Measurements from ENCODE around the gene NIPAL3.
"Not testable (repeated sequence)": the region's sequence is repeated elsewhere in the genome, so short reads cannot be mapped to it uniquely, and the experiment has no call there.

Gene NIPAL3

DNA sequence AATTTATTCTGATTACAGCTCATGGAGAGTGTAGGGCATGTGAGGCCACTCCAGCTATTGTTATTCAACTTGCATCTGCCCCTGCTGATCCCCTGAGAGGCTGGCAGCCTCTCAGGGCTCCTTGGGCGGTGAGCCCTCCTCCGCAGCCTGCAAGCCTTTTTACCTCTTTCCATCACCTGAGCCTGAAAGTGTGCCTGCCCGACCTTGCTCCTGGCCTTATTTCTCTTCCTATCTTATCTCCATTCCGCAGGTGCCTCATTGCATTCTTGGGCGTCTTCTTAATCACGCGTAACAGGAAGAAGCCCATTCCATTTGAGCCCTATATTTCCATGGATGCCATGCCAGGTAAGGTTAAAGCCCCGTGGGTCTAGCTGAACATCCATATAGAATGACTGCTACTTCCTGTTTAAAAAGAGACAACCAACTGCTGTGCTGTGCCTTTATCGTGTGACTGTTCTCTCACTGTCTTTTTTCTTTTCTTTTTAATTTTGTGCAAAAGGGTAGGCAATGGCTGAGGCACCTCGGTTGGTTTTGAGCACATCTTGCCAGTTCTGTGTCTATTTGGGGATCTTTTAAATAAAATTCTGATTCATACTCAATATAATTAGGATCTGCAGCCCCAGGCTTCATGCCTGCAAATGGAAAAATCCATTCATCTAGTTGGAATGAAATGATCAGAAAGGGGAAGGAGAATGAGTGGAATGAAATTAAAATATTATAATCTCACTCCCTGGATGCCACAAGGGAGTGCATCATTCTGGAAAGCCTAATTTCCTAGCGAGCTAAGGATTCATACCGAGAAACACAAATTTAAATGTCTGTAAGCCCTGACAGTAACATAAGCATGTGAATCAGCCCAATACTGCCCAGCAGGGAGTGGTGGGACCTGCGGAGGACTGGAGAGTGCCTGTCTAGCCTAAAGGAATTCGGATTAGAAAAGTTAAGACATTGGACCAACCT, 48.5 kb downstream of the NIPAL3 start:
- DNase-seq, result no peak

DNA sequence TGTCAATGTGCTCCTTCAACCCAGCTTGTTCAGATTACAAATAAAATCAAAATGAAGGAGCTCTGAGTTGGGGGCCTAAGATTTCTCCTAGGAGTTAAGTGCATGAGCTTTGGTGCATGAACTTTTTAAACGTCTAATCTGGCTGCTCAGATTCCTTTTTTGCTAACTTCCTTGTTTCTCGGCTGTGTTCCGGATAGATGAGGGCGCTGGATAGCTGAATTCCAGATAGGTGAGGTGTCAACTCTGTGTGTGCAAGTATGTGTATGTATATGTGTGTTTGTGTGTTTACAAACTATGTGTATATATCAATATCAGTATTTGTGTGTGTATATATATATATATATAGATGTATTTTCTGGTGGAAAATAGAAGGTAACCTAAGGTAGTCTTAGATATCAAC, 49.5 kb downstream of the NIPAL3 start:
- no peak for DNase-seq

DNA sequence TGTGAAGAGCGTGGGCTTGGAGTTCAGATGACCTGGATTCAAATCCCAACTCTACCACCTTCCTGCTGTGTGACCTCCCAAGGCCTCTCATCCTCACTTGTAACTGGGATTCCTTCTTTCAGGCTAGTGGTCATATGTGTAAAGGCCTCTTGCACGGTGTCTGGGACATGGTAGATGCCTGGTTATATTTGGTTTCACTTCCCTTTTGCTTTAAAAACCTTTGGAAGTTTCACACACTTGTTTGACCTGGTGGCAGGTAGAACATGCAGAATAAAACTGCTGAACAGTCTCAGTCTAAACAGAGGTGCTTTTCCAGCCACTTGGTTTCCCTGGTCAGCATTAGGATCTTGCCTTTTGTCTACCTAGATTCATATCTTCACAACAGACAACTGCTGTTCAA, 50.0 kb downstream of the NIPAL3 start:
- DNase-seq, result no peak

DNA sequence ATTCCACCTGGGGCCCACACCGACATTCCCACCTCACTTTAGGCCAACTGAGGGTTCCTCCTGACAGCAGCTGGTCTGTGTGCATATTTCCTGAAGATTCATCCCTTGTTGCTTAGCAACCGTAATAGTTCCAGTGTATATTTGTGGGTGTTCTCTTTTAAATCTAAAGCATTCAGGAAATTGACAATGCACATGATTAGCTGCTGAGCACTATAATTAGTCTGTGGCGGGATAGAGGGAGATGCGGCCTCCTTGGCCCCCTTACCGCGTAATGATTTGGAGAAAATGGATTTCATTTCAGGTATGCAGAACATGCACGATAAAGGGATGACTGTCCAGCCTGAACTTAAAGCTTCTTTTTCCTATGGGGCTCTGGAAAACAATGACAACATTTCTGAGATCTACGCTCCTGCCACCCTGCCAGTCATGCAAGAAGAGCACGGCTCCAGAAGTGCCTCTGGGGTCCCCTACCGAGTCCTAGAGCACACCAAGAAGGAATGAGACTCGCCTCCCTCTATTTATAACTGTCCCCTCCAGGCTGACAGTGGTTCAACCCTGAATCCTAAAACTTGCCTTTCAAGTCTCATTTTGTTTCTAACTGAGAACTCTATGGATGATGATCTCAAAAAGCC, 53.2 kb downstream of the NIPAL3 start:
- no peak for DNase-seq

DNA sequence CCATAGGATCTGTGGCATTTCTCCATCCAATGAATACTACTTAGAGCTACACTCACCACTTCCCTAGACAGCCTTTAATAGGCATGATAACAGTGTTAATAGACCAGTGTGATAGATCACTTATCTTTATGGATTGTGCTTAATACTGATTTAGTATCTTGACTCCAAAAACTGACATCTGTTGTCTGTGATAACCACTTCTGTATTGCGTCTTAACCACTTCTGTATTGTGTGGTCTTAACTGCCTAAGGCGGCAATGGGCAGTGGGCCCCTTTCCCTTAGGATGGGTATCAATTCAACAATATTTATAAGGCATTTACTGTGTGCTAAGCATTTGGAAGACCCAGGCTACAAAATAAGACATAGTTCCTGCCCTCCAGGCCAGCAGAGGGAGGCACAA, 55.0 kb downstream of the NIPAL3 start:
- no peak for DNase-seq

DNA sequence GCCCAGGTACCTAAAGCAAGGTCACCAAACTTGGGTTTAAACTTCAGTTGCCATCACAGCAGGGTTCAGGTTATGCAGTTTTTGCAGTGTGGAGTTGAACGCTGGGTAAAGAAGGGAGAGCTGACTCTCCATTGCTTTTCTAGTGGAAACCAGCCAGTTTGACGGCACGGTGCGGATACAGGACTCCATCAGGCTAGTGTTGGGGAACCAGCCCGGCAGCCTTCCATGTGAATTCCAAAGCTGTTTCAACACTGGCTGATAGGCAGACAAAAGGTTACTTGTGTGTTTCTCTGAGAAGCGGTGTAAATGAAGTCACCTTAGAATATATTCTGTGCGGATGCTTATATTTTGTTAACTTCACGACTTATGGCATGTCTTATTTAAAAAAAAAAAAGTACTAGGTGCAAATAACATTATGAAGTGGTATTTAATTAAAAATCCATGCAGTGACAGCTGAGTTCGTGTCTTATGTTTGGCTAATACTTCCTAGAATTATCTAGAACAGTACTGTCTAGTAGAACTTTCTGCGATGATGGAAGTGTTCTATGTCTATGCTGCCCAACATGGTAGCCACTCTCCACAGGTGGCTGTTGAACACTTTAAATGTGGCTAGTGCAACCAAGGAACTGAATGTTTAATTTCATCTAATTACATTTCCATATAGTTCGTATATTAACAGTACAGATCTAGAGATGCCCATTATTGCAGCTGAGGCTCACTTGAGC, 57.1 kb downstream of the NIPAL3 start:
- no peak for DNase-seq

DNA sequence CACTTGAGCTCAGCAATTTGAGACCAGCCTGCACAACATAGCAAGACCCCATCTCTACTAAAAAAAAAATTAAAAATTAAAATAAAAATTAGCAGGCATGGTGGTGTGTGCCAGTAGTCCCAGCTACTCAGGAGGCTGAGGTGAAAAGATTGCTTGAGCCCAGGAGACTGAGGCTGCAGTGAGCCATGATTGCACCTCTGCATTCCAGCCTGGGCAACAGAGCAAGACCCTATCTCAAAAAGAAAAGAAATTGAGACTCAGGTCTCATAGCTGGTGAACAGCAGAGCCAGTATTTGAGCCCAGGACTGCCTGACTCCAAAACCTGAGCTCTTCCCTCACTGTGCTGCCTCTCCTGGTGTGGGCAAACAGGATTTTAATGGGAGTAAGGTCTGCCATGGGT, 58.6 kb downstream of the NIPAL3 start:
- DNase-seq, result no peak

DNA sequence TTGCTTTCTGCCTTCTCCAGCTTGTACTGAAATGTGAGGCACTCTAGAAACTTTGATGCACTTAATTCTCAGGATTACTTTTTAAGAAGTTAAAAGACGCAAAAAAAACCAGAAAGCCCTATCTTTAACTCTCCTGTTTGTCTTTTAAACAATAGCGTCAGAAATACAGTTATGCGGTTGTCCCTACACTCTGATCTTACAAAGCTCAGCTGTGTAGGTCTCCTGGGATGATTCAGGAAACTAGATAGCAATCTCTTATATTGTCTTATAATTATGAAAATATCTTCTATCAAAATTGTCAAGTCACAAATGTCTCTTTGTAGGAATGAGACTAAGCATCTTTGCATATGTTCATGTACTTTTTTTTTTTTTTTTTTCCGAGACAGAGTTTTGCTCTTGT, 60.1 kb downstream of the NIPAL3 start:
- DNase-seq, result no peak

DNA sequence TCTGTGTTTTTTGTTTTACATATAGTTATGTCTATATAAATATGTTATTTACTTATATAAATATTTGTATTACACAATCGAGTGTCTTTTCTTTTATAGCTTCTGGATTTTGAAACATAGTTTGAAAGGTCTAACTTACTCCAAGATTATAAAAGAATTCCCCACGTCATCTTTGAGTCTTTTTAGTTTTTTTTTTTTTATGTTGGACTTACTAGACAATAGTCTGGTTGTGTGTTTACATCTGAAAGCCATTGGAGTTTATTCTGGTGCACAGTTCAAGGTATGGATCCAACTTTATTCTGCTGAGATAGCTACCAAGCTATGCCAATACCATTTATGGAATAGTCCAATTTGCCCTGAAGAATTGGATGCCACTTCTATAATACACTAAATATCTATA, 61.0 kb downstream of the NIPAL3 start:
- no peak for DNase-seq

DNA sequence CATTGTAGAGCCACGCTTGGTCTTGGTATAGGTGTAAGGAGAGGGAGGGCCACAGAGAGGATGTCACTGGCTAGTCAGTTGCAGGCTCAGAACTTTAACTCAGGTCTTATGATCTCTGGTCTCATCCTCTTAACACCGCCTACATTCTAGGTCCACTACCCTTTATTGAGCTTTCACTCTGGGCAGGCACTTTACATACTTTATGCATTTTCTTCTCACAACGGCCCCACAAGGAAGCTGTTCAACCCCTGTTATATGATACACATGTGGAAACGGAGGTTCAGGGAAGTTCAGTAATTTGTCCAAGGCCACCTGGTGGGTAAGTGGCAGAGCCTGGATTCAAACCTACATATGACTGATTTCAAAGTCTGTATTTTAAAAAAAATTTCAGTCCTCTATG, 61.7 kb downstream of the NIPAL3 start:
- DNase-seq, result no peak

DNA sequence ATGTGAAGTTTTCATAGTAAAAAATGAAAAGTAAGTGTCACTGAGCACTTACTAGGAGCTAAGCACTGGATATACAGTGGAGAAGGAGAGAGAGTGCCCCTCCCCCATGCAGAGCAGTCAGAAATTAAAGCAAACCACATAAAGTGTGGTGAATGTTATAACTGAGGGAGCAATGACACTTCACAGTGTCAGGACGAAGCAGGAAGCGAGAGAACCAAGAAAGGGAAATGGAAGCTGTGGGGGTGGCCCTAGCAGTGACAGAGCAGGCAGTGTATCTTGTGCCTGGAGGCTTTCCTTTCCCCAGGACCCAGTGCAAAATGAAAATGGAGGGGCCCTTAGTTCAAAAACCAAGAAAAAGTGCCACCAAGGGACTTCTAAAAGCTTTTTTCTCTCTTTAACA, 65.5 kb downstream of the NIPAL3 start:
- DNase-seq, result peak; percentile 72

DNA sequence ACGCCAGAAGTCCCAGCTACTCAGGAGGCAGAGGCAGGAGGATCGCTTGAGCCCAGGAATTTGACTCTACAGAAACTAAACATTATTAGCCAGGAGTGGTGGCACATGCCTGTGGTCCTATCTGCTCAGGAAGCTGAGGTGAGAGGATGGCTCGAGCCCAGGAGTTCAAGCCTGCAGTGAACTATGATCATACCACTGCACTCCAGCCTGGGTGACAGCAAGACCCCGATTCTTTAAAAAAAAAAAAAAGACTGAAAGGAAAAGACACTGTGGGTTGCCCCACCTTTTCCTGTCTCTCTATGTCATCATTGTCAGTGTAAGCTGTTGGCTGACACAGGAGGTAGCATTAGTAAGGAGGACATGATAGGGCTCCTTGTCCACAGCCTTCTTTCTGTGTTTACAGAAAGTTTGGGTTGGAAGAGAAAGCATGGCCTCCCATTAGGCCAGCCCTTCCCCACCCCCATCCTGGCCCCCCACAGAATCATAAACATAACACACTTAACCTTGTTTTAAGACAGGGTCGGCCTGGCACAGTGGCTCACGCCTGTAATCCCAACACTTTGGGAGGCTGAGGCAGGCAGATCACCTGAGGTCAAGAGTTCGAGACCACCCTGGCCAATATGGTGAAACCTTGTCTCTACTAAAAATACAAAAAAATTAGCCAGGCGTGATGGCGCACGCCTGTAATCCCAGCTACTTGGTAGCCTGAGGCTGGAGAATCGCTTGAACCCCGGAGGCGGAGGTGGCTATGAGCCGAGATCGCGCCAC, 66.4 kb downstream of the NIPAL3 start:
- peak; percentile 72 for DNase-seq

DNA sequence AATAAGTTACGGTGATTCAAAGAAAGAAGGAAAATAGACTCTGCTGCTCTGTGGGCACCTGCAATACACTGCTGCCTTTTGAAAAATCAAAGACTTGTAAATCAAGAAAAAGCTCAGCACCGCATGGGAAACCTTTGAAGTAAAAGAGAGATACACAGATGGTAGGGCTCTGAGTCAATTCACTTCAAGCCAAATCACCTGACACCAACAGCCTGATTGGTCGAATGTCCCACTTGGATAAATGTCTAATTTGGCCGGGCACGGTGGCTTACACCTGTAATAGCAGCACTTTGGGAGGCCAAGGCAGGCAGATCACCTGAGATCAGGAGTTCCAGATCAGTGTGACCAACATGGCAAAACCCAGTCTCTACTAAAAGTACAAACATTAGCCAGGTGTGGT, 67.8 kb downstream of the NIPAL3 start:
- DNase-seq, result no peak

DNA sequence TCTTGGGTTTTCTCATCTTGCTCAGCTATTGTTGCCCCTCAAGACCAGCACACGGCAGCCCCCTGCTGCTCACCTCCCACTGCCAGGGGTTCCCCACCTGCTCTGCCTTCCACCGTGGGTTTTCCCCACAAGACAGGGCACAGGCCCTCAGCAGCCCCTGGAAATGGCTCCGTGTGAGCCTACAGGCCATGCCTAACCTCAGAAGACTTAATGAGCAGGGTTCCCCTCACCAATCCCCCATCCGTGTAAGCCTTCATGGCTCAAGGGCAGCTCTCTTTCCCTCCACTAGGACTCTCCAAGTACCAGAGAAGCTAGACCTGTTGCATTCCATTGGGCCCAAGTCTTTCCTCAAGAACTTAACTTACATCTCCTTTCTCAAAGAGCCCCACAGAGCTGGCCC, 68.6 kb downstream of the NIPAL3 start:
- DNase-seq, result no peak

DNA sequence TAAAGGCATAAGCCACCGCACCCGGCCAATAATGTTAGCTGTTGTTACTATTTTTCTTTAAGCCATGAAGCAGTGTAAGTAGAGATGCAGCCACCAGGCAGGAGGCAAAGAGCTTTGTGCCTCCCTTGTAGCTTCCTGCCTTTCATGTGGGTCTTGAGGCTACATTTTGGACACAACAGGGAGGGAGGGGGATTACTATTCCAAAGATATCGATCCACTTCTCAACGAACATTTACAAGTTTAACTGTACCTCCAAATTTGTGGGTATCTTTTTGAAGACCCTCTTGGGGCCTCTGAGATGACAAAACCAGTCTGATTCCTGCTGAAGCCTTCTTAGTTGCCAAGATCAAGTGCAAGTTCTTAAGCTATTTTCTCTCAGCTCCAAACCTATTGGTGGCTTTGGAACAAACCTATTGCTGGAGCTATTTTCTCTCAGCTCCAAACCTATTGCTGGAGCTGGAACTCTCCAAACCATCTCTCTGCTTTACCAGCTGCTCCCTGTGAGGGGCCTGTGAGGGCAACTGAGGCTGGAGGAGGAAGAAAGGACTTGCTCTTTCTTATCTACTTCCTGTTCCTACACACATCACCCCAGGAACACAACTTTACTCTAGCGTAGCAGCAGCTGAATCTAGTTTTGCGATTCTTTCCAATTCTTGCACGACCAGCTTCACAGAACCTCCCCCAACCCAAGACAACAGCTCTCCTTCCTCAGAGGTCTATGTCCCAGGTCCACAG, 70.9 kb downstream of the NIPAL3 start:
- peak; percentile 69 for DNase-seq

DNA sequence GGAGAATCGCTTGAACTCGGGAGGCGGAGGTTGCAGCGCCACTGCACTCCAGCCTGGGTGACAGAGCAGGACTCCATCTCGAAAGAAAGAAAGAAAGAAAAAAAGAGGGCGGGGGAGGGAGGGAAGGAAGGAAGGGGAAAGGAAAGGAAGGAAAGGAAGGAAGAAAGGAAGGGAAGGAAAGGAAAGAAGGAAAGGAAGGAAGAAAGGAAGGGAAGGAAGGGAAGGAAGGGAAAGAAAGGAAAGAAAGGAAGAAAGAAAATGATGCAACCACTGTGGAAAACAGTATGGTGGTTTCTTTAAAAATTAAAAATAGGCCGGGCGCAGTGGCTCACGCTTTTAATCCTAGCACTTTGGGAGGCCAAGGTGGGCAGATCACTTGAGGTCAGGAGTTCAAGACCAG, 71.9 kb downstream of the NIPAL3 start:
- no peak for DNase-seq

DNA sequence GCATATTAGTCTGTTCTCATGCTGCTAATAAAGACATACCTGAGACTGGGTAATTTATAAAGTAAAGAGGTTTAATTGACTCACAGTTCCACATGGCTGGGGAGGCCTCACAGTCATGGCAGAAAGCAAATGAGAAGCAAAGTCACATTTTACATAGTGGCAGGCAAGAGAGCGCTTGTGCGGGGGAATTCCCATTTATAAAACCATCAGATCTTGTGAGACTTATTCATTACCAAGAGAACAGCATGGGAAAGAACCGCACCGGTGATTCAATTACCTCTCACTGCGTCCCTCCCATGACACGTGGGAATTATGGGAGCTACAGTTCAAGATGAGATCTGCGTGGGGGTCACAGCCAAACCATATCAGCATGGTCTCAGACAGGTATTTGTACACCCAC, 72.6 kb downstream of the NIPAL3 start:
- peak; percentile 49 for DNase-seq

DNA sequence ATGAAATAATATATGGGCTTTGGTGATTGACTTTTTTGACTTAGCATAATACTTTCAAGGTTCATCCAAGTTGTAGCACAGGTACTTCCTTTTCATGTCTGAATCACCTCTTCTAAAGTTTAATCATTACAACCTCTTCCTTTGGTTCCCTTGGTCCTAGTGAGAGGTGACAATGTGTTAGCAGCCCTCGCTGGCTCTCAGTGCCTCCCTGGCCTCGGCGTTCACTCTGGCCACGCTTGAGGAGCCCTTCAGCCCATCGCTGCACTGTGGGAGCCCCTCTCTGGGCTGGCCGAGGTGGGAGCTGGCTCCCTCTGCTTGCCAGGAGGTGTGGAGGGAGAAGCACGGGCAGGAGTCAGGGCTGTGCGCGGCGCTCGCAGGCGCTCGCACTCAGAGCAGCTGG, 74.1 kb downstream of the NIPAL3 start:
- DNase-seq, result no peak

DNA sequence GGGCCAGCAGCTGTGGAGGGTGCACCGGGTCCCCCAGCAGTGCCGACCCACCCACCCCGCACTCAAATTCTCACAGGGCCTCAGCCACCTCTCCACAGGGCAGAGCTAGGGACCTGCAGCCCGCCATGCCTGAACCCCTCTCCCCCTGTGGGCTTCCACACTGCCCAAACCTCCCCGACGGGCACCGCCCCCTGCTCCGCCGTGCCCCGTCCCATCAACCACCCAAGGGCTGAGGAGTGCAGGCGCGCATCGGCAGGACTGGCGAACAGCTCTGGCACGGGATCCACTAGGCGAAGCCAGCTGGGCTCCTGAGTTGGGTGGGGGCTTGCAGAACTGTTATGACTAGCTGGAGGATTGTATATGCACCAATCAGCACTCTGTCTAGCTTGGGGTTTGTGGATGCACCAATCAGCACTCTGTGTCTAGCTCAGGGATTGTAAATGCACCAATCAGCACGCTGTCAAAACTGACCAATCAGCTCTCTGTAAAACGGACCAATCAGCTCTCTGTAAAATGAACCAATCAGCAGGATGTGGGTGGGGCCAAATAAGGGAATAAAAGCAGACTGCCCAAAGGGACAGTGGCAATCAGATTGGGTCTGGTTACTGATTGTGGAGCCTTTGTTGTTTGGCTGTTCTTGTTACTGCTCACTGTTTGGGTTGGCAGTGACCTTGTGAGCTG, 74.6 kb downstream of the NIPAL3 start:
- DNase-seq, result no peak

DNA sequence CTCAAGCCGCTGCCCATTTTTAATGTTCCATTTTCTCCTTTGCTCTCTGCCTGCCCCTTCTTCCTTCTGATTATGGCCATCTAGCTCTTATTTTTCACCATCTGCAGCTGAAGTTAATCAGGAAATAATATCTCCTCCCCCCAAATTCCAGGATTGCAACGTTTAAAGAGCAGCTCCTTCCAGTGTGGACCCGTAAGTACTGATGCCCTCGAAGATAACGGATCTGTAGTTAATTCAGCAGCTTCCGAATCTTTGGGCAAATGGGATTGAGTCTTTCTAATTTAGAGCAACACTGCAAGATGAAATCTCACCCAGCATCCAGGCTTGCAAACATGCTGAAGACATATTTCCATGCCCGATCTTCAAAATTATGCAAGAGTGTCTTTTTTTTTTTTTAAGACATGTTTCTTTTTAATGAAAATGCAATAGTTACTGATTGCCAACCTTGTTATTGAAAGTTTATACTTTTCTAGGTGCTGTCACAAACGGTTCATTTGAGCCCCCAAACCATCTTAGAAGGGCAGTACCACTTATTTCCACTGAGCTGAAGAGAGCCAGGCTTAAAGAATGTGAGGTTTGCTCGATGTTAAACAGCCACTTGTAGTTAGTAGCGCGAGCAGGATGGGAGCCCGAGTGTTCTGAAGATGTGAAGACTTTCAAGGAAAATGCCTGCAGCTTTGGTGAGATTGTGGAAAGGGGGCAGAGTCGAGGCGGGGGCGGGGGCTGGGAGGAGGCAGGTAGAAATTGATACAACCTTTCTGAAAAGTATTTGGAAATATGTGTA, 76.2 kb downstream of the NIPAL3 start:
- no peak for DNase-seq

DNA sequence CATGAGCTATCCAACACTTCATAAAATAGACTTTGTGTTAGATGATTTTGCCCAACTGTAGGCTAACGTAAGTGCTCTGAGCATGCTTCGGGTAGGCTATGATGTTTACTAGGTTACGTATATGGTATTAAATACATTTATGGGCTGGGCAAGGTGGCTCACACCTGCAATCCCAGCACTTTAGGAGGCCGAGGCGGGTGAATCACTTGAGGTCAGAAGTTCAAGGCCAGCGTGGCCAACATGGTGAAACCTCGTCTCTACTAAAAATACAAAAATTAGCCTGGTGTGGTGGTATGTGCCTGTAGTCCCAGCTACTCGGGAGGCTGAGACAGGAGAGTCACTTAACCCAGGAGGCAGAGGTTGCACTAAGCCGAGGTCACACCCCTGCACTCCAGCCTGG, 77.3 kb downstream of the NIPAL3 start:
- DNase-seq, result not testable (repeated sequence)
